GM19397 (cell line): Measurements from ENCODE around the gene BCL2A1.
"Not testable (repeated sequence)": the region's sequence is repeated elsewhere in the genome, so short reads cannot be mapped to it uniquely, and the experiment has no call there.

Experiments used
- ATAC-seq: cut with Tn5 transposase; IDR thresholded peaks from one replicate; pipeline ENCODE4 v1.9.1; 2021; ENCODE audit warnings: mild to moderate bottlenecking, moderate library complexity; ENCODE audit not compliant: unreplicated experiment

Gene BCL2A1

GRCh38 chr15:79989682-79990081 is 18.7 kb upstream of the BCL2A1 start:
- no peak for ATAC-seq

- ATAC-seq, result no peak
Measured at GRCh38 chr15:79989183-79989582, 18.2 kb upstream of the BCL2A1 start.

- ATAC-seq, result no peak
Measured at GRCh38 chr15:79988448-79989117, 17.6 kb upstream of the BCL2A1 start.

- ATAC-seq, result no peak
Measured at GRCh38 chr15:79987969-79988368, 17.0 kb upstream of the BCL2A1 start.

- ATAC-seq, result no peak
Measured at GRCh38 chr15:79987569-79987955, 16.6 kb upstream of the BCL2A1 start.

- no peak for ATAC-seq
Measured at GRCh38 chr15:79981831-79982455, 10.9 kb upstream of the BCL2A1 start.

GRCh38 chr15:79978655-79979514 is 7.9 kb upstream of the BCL2A1 start:
- peak; percentile 69 for ATAC-seq

- no peak for ATAC-seq
Measured at GRCh38 chr15:79978260-79978654, 7.3 kb upstream of the BCL2A1 start.

- peak; percentile 37 for ATAC-seq
Measured at GRCh38 chr15:79977431-79978054, 6.5 kb upstream of the BCL2A1 start.

GRCh38 chr15:79973456-79974195 is 2.6 kb upstream of the BCL2A1 start:
- ATAC-seq, result no peak

- no peak for ATAC-seq
Measured at GRCh38 chr15:79972863-79973262, 1.9 kb upstream of the BCL2A1 start.

- no peak for ATAC-seq
Measured at GRCh38 chr15:79970181-79970580, 815 bp downstream of the BCL2A1 start.

- ATAC-seq, result no peak
Measured at GRCh38 chr15:79969146-79969545, 1.9 kb downstream of the BCL2A1 start.

GRCh38 chr15:79967298-79968182 is 3.5 kb downstream of the BCL2A1 start:
- ATAC-seq, result no peak

- ATAC-seq, result no peak
Measured at GRCh38 chr15:79966634-79967297, 4.2 kb downstream of the BCL2A1 start.

GRCh38 chr15:79965846-79966630 is 5.0 kb downstream of the BCL2A1 start:
- no peak for ATAC-seq

GRCh38 chr15:79964232-79964805 is 6.7 kb downstream of the BCL2A1 start:
- ATAC-seq, result no peak

- ATAC-seq, result not testable (repeated sequence)
Measured at GRCh38 chr15:79962921-79963320, 8.1 kb downstream of the BCL2A1 start.
